ENCODE data around the gene RECK.

GRCh38 chr9:36141288-36141687, 104.6 kb downstream of the RECK start:
- TF ChIP-seq CTCF (IDR thresholded peaks at IDR 0.05) (peak in 1 of 3 donors; percentile 13), POLR2A (IDR thresholded peaks at IDR 0.05) (no peak), POLR2AphosphoS5 (IDR thresholded peaks at IDR 0.05) (no peak)

All from breast epithelium (tissue), 3 donors.